Activated CD4-positive, alpha-beta T cell treated with anti-CD3 and anti-CD28 coated beads, Interleukin-2, Interleukin-4, amounts not matched to agents 100 ng/mL and 50 ng/mL, durations not matched to agents 16 hours and 8 hours (primary cell): ENCODE results near the gene P2RY6.

Experiments
- DNase-seq: peaks from one replicate; pipeline ENCODE4 v3.0.0-alpha.2; 2020; ENCODE audit warnings: low spot score

Gene P2RY6

DNA sequence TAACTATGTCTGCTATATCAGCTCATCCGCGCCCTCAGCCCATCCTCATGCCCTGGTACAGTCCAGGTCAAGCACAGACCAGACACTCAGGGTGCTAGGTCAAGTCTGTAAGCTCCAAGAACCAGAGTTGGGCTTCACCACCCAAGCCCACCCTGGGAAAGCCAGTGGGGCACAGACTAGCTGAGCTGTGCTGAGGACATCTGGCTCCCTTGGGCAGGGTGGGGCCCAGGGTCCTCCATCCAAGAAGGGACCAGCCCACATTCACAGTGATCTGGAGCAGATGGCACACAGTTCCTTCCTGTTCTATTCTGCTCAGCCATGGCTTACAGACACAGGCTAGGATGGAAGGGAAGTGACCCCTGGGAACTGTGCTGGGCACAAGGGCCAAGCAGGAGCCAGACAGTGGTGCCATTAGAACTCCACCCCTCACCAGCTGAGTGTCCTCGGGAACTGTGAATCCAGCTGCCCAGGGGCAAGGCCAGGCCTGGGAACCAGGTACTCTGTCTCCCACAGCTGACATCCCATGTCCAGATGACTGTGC lies 9.1 kb downstream of the P2RY6 start:
- no peak for DNase-seq

DNA sequence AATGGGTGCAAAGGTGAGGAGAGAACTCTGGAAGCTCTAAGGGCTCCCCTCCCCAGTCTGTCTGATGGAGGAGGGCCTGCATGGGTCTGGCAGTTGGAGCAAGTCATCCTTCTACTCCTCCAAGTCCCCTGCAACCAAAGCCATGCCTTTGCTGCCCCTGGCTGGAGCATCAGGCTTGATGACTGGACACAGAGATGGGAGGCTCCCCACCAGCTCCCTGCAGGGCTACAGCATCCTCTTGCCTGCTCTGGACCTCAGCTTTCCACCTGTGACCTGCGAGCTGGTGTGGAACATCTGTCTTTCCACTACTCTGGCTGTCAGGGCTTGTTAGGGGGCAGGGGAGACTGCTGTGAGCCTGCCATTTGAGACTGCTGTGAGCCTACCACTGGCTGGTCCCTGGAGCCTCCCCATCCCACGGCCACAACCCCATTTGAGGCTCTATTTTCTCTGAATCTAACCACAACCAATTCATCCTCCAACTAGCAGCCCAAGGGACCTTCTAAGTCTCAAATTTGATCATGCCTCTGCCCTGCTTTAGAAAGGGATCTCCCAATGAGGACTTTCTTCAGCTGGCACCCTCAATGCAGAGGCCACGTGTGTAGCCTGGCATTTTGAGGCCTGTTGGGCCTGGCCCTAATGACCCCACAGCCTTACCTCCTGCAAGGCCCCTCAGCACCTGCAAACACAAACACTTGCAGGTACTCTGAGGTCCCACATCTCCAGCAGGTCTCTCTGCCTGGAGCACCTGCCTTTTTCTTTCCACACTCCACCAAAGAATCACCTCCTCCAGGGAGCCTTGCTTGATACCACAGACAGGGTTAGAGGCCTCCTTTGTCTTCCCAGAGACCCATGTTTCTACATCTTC lies 9.9 kb downstream of the P2RY6 start:
- no peak for DNase-seq

DNA sequence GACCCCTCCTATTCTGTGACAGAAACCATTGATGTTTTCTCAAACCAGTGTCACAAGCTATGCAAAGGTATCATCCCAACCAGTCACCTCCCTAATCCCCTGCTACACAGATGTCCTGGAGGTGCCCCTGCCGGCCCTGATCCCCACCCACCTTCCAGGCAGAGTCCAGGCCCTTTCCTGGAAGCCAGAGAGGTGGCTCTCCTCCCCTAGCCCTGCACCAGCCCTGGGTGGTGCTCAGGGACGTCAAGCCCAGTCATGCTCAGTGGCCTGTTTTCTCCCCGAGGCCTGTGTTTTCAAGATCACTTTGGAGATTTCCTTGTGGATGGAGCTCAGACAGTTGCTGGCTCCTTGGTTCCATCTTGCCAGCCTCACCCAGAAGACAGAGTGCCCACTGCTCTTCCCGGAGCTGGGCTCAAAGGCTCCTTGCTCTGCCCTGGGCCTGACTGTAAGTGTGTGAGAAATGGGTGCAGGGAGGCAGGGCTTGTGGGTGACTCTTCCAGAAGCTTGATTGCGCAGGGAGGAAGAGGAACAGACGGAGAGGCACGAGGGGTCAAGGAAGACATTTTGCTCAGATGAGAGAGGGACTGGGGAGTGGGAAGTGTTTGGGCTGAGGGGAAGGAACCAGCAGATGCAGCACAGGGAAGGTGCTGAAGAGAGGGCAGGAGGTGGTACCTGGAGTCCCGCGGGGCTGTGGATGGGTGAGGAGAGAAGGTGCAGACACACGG lies 11.3 kb downstream of the P2RY6 start:
- no peak for DNase-seq

DNA sequence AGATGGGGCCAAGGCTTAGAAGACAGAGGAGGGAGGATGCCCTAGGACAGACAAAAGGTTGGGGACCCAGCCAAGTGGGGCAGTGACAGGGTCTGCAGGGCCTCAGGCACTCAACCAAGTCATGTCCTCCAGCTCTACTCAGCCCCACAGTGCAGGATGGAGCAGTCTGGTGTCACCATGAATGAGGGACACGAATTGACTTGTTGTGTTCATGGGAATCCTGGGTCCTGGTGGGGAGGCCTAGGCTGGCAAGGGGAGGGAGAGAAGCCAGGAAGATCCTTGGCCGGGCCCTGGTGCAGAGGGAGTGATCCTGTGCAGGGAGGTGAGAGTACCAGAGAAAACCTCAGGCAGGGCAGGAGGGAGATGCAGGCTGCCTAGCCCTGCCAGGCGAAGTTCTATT lies 12.0 kb downstream of the P2RY6 start:
- DNase-seq = no peak

DNA sequence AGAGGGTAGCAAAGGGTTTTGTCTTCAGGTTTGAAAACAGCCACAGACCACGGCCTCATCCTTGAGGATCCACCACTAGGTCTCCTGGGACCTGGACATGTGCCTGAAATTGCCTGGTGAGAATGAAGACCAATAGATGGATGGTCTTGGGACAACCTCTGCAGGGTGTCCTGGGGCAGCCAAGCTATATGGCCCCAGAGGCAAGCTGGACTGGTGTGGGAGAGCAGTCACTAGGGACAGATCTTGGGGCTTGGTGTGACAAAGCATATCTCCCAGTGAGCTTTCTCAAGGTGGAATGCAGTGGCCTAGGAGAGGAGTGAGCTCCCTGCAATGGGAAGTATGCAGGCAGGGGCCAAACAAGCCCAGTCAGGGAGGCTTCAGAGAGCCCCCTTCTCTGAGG lies 13.6 kb downstream of the P2RY6 start:
- DNase-seq = no peak

DNA sequence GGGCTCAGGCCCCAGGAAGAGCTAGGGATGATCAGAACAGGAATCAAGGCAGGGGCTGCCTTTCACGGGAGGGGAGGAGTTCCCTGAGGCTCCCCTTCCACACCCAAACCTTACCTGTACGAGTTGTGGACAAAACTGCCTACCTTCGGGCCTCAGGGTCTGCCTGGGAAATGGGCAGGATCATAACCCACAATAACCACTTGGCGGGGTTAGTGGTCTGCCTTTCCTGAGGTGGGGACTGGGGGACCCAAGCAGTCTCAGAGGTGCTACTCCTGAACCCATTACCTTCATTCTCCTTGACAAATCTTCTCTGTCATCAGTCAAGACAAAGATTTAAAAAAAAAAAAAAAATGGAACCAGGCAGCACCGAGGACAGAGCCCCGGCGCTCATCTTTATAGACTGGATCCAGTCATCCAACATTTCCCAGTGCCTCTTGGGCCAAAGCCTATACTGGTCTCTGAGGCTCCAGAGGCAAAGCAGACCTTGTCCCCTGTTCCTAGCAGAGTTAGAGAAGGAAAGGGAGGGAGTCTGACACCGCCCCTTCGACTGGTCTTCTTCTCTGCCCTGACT lies 14.2 kb downstream of the P2RY6 start:
- no peak for DNase-seq

DNA sequence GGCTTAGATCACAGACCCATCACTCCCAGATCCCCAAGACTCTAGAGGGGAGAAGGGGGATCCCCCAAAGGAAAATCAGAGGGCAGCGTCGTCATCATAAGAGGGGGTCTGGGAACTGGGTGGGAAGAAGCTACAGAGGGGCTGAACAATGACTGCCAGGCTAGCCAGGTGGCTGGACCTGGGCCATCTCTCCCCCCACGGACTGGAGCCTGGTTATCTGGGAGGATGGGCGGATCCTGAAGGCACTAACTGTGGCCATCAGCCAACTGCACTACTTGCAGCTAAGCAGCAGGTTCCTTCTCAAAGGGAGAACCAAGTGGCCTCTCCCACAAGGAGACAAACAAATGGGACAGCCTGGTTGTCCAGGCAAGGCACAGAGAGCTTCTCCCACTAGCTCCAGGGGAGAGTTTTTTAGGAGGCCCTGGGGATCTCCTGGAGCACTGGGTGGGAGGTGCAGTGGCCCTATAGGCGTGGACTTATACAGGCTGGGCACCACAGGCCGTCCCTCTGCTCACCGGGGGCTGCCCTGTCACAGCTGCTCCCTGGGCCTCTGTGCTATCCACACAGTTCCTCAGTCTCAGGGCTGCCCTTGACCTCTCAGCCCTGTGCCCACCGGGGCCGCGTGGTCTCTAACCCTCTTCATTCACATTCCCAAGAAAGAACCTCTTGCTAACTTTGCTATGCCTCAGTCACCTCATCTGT lies 15.4 kb downstream of the P2RY6 start:
- no peak for DNase-seq

DNA sequence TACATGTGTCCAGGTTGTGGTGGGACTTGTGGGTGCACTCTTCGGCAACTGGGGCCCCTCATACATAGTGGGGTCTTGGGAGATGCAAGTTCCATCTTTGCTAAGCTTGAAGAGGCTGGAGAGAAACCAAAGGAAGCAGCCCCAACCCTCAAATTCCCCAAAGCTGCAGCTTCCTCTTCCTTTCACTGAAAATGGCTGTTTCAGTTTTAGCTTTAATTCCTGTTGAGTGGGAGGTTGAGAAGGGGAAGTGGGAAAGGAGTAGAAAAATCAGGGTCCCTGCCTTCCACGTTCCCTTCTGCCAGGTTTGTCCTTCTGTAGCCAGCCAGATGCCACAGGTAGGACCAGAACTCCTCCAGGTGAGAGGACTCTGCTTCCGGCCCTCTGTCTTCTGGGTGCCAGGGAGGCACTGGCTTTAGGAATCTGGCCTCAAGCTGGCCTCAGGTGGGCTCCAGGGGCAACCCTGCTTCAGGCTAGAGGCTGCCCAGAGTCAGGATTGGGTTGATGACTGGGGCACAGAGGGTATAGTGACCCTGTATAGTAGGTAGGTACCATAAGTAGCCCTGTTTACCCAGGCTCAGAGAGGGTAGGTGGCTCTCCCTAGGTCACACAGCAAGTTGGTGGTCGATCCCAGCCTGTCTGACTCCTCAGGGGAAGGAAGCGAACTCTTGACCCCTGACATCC lies 16.2 kb downstream of the P2RY6 start:
- DNase-seq = no peak

DNA sequence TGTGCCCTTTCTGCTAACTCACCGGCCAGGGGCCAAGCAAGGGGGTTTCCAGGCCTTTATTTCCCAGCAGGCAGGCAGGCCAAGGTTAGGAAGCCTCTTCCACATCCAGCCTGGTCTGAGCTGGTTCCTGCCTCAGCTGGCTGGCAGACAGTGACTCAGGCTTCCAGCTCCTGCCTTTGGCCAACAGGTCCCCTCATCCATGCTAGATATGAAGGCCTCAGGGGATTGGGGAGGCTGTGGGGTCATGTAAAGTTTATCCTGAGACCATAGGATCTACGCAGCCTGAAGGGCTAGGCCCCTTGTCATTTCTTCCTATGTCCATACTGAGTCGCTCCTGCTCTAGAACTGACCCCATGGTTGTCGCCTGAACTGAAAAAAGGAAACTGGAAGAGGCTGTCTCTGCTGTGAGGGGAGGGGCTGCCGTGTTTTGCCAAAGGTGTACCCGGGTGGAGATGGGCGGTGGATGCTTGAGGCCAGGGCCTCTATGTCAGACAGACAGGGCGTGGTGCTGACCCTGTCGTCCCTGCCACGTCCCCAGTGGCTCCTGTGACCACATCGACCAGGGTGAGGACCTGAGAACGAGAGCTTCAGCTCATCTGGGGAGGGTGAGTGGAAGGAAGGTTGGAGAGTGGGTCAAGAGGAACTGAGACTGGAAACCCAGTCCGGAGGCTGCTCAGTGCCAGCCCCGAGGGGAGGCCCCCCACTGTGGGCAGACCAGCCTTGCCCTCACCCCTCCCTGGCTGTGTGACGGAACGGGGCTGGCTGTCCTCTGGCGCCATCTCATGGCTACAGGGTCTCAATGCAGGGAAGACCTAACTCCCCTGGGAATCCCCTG lies 17.0 kb downstream of the P2RY6 start:
- peak; percentile 54 for DNase-seq

DNA sequence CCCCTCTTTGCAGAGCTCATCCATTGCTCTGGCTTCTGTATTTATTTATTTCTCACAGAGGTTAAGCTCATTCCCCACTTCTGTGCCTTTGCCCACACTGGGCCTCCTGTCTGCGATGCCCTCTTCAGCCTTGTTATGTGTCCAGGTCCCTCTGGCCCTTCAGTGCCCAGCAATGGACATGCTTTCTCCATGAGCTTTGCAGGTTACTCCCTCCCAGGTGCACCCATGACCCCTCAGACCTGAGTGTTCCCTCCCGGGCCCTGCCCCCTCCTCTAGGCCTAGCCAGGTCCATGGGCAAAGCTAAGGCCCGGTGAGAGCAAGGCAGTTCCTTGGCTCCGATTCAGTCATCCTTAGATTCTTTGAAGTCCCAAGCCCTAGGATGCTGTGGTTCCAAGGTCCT lies 18.4 kb downstream of the P2RY6 start:
- DNase-seq = no peak

DNA sequence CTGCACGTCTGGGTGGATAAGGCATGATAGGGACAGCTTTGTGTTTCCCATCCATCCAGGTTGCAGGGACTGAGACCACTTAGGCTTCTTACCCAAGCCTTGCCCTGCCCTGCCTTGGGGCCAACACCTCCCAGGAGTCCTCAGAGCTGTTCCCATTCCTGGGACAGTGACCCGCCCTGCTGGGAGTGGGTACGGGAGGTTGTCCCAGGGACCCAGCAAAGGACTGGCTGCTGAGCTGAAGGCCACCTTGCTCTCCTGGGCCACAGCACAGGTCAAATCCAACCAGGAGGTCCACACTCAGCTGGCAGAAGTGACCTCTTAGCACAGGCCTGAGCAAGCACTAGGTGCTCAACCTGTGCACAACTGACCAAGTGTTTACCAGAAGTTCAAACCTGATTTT lies 19.1 kb downstream of the P2RY6 start:
- DNase-seq = no peak

DNA sequence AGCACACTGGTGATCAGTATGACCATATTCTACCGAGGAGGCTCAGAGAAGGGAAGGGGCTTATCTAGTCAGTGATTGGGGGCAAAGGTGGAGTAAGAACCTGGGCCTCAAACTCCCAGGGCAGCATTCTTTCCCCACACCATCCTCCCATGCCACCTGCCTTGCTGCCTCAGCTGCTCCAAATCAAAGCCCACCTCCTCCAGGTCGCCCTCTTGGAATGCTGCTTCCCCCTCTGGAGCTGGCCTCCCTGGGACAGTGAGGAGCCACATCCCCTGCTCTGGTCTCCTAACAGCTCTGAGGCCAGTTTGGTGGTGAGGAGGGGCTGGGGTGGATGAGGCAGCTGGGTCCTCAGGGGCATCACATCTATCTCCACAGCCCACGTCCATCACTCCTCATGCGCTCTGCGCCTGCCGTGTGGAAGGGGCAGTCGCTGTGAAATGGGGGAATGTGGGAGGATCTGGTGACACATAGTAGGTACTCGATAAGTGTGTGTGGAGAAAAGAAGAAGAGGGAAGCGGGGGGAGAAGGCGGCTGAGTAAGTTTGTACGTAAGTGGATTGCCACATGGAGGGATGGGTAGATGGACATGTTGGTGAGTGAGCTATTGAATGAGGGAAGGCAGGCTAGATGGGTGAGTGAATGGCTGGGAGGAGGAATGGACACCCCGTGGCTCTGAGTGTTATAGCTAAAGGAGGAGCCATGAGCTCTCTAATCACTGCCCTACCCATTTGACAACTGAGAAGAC lies 19.8 kb downstream of the P2RY6 start:
- DNase-seq = no peak

DNA sequence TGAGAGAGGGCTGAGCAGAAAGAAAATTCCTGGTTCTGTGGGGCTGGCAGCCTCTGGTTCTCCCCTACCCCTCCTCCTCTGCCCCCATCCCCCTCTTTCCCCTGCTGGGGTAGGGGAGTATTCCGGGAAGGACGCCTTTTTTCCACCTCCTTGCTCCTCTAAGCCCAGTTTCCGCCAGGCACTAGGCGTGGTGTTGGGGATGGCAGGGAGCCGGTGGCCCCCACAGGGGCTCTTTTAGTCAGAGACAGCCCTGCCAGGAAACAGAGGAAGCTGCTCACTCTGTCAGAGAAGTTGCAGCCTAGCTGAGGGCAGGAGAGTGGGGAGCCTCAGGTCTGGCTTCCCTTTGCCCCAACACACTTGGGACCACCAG lies 20.4 kb downstream of the P2RY6 start:
- no peak for DNase-seq

DNA sequence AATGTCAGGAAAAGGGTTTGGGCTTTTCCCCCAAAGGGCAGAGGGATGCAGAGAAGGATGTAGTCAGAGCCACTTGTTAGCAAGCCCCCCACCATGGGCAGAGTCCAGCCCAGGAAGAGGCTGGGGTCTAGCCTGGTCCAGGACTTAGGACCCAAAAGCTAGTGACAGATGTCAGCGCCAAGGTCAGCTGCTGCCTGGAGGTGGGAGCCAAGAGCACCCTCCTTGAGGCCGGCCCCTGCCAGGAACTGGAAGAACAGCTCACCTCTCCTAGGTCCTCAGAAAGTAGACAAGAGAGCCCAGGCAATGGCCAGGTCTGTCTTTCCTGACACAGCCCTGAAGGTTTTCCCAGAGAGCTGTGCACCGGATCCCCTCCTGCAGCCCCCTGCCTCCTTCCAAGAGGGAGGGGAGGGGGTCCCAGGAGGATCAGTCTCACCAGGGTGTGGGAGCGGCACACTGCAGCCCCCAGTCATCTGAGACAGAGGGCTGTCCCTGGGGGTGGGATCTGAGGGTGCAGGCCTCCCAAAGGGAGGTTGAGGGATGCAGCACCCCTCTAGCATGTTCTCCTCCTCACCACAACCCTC lies 21.3 kb downstream of the P2RY6 start:
- DNase-seq = no peak

DNA sequence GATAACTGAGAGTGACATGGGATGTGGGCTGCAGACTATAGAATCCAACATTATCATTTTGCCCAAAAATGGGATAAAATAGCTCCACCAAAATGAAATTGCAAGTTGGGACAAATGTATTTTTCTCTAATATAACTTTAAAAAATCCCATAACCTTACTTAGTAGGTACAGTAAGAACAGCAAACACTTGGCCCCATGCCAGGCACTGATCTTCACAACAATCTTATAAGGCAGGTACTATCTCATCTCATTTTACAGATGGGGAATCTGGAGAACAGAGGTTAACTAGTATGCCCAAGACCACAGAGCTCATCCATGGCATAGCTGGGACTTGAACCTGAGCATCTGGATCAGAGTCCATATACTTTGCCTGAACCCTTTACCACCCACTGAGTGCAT lies 22.5 kb downstream of the P2RY6 start:
- DNase-seq = no peak

DNA sequence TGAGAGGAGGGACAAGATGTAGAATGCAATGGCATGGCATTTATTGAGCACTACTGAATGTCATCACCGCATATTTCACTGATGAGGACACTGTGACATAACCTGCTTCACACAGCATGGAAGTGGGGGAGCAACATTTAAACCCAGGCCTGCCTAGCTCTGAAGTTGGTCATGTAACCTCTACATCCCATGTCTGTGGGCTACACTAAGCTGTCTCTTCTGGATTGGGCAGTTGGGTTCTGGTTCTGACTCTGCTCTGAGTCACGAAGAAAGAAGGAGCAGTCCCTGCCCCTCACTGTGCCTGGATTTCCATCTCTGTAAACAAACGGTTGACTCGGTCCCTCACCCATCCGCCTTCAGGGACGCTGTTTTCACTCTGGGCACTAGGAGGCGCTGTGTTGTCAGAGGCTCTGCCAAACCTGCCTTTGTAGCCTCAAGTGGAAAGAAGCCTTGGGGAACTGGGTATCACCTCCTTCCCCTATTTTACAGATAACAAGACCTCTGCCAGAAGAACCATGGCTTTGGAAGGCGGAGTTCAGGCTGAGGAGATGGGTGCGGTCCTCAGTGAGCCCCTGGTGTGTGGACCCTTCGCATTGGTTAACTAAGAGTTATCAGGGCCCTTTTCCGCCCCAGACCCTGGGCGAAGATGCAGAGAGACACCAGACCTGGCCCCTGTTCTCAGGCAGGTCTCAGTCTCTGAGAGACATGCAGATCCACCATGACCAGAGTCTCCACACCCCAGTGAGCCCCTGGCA lies 23.3 kb downstream of the P2RY6 start:
- DNase-seq = peak; percentile 83

DNA sequence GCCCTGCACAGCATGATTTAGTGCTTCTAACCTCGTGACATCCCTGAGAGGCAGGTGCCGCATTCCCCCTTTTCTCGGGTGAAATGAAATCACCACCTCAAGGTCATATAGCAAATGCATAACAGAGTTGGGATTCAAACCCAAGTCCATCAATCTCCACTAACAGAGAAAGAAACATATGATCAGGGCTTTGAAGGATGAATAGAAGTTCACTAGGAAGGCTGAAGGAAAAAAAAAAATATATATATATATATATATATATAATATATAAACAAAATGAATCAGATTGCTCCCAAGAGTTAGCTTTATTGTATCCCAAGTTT lies 23.8 kb downstream of the P2RY6 start:
- no peak for DNase-seq

DNA sequence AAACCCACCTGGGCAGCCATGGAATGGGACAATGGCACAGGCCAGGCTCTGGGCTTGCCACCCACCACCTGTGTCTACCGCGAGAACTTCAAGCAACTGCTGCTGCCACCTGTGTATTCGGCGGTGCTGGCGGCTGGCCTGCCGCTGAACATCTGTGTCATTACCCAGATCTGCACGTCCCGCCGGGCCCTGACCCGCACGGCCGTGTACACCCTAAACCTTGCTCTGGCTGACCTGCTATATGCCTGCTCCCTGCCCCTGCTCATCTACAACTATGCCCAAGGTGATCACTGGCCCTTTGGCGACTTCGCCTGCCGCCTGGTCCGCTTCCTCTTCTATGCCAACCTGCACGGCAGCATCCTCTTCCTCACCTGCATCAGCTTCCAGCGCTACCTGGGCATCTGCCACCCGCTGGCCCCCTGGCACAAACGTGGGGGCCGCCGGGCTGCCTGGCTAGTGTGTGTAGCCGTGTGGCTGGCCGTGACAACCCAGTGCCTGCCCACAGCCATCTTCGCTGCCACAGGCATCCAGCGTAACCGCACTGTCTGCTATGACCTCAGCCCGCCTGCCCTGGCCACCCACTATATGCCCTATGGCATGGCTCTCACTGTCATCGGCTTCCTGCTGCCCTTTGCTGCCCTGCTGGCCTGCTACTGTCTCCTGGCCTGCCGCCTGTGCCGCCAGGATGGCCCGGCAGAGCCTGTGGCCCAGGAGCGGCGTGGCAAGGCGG lies 24.5 kb downstream of the P2RY6 start:
- no peak for DNase-seq

DNA sequence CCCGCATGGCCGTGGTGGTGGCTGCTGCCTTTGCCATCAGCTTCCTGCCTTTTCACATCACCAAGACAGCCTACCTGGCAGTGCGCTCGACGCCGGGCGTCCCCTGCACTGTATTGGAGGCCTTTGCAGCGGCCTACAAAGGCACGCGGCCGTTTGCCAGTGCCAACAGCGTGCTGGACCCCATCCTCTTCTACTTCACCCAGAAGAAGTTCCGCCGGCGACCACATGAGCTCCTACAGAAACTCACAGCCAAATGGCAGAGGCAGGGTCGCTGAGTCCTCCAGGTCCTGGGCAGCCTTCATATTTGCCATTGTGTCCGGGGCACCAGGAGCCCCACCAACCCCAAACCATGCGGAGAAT lies 25.1 kb downstream of the P2RY6 start:
- no peak for DNase-seq
